BJ (cell line): Measurements from ENCODE around the gene YIF1B. TPM values are rescaled to one million over a fixed set of nuclear protein-coding genes. Genes with fewer than 3 reads are reported as not detected.
A peak's percentile ranks its signal among the peaks of the same experiment; 100 is the strongest.

Source experiments
- CTCF ChIA-PET: fragments of 350-600 bp; formaldehyde crosslinking; extraction: SDS; loops from one replicate; lab custom pipeline; 2021; ENCODE audit warnings: antibody characterized with exemption, inconsistent platforms; lab: Yijun Ruan, JAX
- POLR2A ChIA-PET: fragments of 300-600 bp; sonication (Branson Sonifier 250); formaldehyde crosslinking; extraction: SDS; loops from one replicate; lab custom pipeline; 2021; ENCODE audit warnings: antibody characterized with exemption; lab: Charles Lee
- DNase-seq: peaks from one replicate; pipeline ENCODE4 v3.0.0-alpha.2; 2011; ENCODE audit warnings: low read depth
- H3K27me3 ChIP-seq: 2 replicates; pipeline ENCODE4 v1.6.0; 2011; ENCODE audit warnings: low read length; ENCODE audit not compliant: control insufficient read depth, insufficient read depth
- H3K36me3 ChIP-seq: 2 replicates; pipeline ENCODE4 v1.5.1; 2011; ENCODE audit warnings: low read length; ENCODE audit not compliant: control insufficient read depth, insufficient read depth
- H3K4me3 ChIP-seq: 2 replicates; pipeline ENCODE4 v1.5.1; 2011; ENCODE audit warnings: low read depth, mild to moderate bottlenecking, control low read depth, low read length
- CTCF ChIP-seq: IDR thresholded peaks from 2 replicates; pipeline ENCODE4 v1.5.1; 2011; ENCODE audit warnings: low read depth, mild to moderate bottlenecking, control low read depth, inconsistent platforms, low read length, moderate library complexity; ENCODE audit not compliant: insufficient read depth
- polyA plus RNA-seq: library from polyadenylated mRNA; depleted of rRNA; stranded (reverse); fragments of >200 nt; gene quantifications from 2 replicates; pipeline ENCODE4 v1.2.3, GENCODE V29; 2011

Gene YIF1B
- polyA plus RNA-seq, 1 experiment, result 211 TPM

DNA sequence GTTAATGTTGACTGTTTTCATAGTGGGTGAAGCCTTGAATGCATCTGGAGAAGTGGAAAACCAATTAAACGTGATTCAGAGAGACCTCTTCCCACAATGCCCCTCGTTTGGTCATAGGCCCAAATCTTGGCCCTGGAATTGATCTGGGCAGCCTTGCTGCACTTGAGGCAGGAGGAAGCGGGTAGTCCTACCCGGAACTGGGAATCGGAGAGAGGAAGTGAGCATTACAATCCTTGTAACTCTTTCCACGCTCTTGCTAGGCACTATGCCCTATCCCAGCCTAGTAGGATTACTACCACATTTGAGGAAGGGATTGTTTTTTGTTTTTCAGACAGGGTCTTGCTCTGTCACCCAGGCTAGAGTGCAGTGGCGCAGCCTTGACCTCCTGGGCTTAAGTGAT, 7.5 kb upstream of the YIF1B start:
- Histone ChIP-seq H3K4me3 (no peak overlapping the region), H3K27me3 (no peaks in the 10 kb centered on the region), H3K36me3 (peaks cover 22% of the 10 kb centered on the region)
- ChIA-PET POLR2A (no interaction called here), CTCF (interaction anchor here (0.8 to 5.8 kb wide), 2 partner anchors 79 to 92 kb away, joined by 3 to 37 read pairs; no protein-coding TSS in a partner anchor)
- no peak for DNase-seq
- TF ChIP-seq CTCF, result no peak

- ChIA-PET POLR2A (no interaction called here), CTCF (interaction anchor here (0.7 to 5.8 kb wide), 5 partner anchors 14 to 85 kb away, joined by 3 to 37 read pairs (median 3); partner anchors contain the start of gene CATSPERG)
- no peak for DNase-seq
- H3K4me3 ChIP-seq, result no peak overlapping the region; the same call in 1 of the 2 replicates
- no peak for TF ChIP-seq CTCF
- H3K36me3 ChIP-seq, result peaks cover 8% of the 10 kb centered on the region
- no peaks in the 10 kb centered on the region for H3K27me3 ChIP-seq
Observed at GRCh38 chr19:38321646-38322196, 6.0 kb upstream of the YIF1B start.

- ChIA-PET POLR2A (no interaction called here), CTCF (interaction anchor here (0.7 to 5.8 kb wide), 5 partner anchors 11 to 84 kb away, joined by 3 to 37 read pairs (median 3); no protein-coding TSS in a partner anchor)
- DNase-seq, result no peak
- Histone ChIP-seq H3K27me3 (no peaks in the 10 kb centered on the region), H3K4me3 (peak overlapping the region; percentile 72; the same call in 1 of the 2 replicates), H3K36me3 (peaks cover 3% of the 10 kb centered on the region)
- no peak for TF ChIP-seq CTCF
Observed at GRCh38 chr19:38320969-38321339, 5.2 kb upstream of the YIF1B start.

DNA sequence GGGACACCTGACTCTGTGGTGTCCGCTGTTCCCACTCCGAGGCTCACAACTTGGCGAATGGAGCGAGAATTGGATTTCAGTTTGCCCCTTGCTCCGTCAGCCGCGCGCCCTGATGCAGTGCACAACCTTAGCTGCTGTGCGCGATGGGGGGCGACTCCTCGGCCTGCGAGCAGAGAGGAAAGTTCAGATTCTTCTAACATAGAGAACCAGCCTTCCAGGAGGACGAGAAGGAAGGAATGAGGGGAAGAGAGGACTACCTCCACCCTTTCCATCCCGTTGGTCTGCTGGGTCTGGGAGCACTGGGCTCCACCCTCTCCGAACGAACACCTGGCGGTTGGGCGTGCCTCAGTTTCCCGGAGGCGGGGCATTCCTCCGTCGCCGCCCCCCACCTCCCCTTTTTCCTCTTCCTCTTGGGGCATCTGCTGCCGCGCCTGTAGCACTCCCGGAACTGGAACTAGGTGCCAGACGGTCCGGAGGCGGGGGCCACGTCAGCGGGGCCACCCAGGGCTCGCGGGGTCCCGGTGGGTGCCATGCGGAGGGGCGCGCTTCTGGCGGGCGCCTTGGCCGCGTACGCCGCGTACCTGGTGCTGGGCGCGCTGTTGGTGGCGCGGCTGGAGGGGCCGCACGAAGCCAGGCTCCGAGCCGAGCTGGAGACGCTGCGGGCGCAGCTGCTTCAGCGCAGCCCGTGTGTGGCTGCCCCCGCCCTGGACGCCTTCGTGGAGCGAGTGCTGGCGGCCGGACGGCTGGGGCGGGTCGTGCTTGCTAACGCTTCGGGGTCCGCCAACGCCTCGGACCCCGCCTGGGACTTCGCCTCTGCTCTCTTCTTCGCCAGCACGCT, 3.9 kb upstream of the YIF1B start, which contains the start of gene KCNK6:
Gene KCNK6 (plus strand): TSS at position 425 of the 838 bp plus-strand sequence. CDS start 106 bp downstream, at position 531.
- POLR2A ChIA-PET, result no interaction called here
- peak within 1 kb of the TSS; percentile 72 for H3K4me3 ChIP-seq
- CTCF ChIA-PET, result interaction anchor here (0.8 to 5.8 kb wide), 7 partner anchors 11 to 75 kb away, joined by 3 to 37 read pairs (median 4); partner anchors contain the start of gene CATSPERG
- no peak for TF ChIP-seq CTCF
- no peaks in the 10 kb centered on the region for H3K27me3 ChIP-seq
- DNase-seq, result no peak
- peaks cover 1% of the 10 kb centered on the region; the same call in 1 of the 2 replicates for H3K36me3 ChIP-seq

GRCh38 chr19:38318660-38319059, 2.9 kb upstream of the YIF1B start:
- ChIA-PET CTCF (interaction anchor here (0.9 to 5.8 kb wide), 3 partner anchors 17 to 74 kb away, joined by 3 to 37 read pairs (median 5); partner anchors contain the start of gene CATSPERG), POLR2A (no interaction called here)
- DNase-seq, result no peak
- TF ChIP-seq CTCF, result no peak
- Histone ChIP-seq H3K36me3 (no peaks in the 10 kb centered on the region; the same call in 1 of the 2 replicates), H3K4me3 (no peak overlapping the region), H3K27me3 (no peaks in the 10 kb centered on the region)
